ENCODE data around the gene SLC9C1.
"Not testable (repeated sequence)": the region's sequence is repeated elsewhere in the genome, so short reads cannot be mapped to it uniquely, and the experiment has no call there.

Gene SLC9C1

DNA sequence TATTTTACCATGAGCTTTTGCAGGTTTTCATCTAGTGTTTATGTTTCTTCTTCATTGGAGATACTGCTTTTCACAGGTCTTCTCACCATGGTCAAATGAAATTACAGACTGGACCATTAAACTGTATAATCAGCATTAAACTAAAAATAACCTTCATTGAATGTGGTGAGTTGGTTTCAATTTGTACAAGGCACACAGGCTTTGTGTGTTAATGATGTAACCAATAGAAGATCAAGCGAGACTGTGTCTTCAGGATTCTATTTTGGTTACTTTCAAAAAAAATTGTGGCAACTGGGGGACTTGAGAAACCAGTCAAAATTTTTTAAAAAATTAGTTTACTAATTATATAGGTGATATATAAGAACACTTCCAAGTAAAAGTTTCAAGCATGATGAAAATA lies 106.7 kb downstream of the SLC9C1 start:
- DNase-seq (ENCODE audit: low read depth), result no peak

DNA sequence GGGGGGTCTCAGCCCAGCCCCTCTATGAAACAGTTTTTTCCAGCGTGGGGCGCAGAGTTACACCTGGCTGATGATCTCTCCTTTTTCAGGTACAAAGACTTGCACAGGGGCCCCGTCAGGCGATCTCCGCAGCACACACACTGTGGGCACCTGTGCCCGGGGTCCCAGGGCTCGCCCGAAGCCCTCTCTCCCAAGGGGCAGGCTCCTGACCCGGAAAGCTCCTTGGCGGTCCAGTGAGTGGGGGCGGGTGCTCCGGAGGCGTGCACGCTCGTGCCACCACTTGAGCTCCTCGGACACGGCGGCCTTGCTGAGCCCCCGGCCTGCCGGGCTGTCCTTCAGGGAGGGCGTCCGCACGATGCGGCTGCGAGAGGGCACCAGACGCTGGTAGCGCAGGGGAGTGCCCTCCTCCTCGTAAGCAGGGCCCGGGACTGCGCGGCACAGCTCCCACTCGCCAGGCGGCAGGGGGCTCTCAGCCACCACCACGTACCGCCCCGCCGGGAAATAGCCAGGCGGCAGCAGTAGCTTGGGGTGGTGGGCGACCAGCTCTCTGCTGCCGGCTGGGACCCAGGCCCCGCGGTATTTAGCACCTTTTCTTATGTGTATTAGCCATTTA lies 108.5 kb downstream of the SLC9C1 start:
- DNase-seq (ENCODE audit: low read depth), result not testable (repeated sequence)

DNA sequence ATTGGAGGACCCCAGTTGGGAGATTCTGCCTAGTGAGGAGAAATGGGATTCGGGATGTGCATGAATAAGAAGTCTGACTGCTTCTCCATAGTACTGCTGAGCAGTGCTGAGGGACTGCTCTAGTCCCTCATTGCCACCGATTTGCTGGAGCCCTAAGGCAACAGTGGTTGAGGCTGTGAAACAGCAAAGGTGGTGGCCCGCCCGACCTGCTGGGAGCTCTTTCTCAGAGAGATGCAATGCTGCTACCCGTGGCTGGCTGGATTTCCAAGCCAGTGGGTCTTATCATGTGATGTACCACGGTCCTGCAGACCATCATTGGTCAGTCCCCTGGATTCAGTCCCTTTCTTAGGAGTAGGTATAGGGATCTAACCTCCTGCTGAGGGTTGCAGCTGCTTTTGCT lies 118.4 kb downstream of the SLC9C1 start:
- DNase-seq (ENCODE audit: low read depth), result no peak

DNA sequence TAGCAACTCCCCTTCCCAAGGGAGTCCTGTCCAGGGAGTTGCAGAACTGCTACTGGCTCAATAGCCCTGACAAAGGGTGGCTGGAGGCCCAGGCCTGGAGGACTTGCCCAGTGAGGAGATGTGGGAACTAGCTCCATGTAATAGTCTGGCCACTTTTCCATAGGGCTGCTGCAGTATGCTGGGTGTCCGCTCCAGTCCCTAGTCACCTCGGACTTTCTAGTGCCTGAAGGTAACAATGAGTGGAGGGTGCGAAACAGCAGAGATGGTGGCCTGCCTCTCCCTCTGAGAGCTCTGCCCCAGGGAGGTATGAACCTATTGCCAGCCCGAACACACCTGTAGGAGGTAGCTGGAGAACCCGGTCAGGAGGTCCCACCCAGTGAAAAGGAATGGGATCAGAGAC lies 119.0 kb downstream of the SLC9C1 start:
- DNase-seq (ENCODE audit: low read depth), result no peak

DNA sequence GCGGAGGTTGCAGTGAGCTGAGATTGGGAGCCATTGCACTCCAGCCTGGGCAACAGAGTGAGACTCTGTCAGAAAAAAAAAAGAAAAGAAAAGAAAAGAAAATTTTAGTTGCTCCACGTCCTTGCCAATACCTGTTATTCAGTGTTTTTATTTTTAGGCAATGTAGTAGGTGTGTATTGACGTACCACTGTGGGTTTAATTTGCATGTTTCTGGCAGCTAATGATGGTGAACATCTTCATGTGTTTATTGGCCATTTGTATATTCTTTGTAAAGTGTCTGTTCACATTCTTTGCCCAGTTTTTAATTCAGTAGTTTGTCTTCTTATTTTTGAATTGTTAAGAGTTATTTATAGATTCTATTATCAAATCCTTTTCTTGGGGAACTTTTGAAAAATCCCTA lies 122.9 kb downstream of the SLC9C1 start:
- no peak for DNase-seq (ENCODE audit: low read depth)

DNA sequence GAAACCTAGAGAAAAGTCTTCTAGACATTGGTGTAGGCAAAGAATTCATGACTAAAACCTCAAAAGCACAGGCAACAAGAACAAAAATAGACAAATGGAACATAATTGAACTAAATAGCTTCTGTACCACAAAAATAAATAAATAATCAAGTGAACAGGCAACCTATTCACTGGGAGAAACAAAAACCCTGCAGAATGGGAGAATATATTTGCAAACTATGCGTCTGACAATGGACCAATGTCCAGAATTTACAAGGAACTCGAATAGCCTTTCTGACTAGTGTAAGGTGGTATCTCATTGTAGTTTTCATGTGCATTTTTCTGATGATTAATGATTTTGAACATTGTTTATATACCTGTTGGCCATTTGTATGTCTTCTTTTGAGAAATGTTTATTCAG lies 124.0 kb downstream of the SLC9C1 start:
- DNase-seq (ENCODE audit: low read depth), result no peak

DNA sequence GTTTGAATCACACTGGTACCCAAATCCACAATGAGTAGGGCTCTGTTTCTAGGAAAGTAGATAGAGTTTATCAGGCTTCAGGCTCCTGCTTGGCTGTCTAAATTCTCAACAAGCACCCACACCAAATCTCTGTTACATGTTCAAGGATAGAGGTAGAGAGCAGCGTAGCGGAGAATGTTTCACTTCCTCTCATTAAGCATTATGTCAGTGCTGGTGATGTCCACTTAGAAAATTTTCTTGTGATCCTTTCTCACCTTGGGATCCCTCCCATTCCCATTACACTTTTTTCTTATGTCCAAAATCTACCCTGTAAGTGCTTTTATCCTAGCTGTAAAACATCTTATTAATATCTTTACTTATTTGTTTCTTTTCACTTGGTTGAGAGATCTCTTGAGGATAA lies 126.3 kb downstream of the SLC9C1 start:
- no peak for DNase-seq (ENCODE audit: low read depth)

DNA sequence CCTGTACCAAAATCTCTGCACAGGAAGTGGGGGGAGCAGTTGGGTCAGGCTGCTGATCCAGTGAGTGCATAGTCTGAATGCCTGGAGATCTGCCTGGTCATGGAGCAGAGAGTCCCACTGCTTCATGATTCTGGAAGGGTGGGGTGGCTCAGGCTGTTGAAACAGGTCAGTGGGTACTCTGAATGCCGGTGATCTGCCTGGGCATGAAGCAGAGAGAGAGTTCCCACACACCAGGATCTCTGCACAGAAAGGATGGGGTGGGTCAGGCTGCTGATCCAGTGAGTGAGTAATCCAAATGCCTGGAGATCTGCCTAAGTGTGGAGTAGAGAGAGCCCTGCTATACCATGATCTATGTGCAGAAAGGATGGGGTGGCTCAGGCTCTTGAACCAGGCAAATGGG lies 144.9 kb downstream of the SLC9C1 start:
- DNase-seq (ENCODE audit: low read depth), result no peak

DNA sequence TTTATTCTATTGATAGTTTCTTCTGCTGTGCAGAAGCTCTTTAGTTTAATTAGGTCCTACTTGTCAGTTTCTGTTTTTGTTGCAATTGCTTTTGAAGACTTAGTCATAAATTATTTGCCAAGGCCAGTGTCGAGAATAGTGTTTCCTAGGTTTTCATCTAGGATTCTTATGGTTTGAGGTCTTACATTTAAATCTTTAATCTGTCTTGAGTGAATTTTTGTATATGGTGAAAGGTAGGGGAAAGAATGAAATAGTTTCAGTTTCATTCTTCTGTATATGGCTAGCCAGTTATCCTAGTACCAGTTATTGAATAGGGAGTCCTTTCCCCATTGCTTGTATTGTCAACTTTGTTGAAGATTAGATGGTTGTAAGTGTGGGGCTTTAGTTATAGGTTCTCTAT lies 150.3 kb downstream of the SLC9C1 start:
- no peak for DNase-seq (ENCODE audit: low read depth)

DNA sequence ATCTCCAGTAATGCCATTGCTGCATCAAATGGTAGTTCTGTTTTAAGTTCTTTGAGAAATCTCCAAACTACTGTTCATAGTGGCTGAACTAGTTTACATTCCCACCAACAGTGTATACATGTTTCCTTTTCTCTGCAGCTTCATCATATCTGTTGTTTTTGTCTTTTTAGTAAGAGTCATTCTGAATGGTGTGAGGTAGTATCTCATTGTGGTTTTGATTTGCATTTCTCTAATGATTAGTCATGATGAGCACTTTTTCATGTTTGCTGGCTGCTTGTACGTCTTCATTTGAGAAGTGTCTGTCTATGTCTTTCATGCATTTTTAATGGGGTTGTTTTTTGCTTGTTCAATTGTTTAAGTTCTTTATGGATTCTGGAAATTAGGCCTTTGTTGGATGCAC lies 150.8 kb downstream of the SLC9C1 start:
- DNase-seq (ENCODE audit: low read depth), result no peak

DNA sequence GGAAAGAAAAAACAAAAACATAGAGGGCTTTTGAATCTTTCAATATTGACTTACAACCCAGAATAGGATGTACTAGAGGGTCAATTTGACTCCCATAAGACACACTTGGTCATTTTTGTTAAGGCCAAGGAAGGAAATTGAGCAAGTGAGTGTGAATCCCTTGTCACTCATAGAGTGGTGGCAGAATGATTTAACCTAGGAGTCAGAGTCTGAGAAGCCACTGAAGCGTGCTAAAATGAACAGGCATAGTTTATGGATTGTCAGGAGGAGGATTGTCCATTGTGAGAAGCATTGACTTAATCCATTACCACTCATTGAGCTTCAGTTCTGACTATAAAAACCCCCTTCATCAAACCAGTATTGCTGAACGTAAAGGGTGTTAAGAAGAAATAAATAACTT lies 152.7 kb downstream of the SLC9C1 start:
- no peak for DNase-seq (ENCODE audit: low read depth)

DNA sequence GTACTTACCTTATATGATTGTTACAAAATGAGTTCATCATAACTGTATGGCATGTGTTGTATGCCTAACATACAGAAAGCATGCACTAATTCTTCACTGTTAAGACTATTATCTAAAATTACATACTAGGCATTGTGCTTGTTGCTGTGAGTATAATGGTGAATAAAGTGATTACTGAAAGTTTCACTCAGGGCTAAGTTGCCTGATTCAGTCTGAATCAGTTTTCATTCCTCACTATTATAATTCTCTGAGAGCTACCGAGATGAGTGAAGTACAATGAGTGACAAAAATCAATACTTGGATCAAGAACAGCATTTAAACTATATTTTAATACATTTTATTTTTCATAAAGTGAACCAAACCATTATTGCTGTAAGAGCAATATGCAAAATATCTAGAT lies 153.4 kb downstream of the SLC9C1 start:
- no peak for DNase-seq (ENCODE audit: low read depth)

DNA sequence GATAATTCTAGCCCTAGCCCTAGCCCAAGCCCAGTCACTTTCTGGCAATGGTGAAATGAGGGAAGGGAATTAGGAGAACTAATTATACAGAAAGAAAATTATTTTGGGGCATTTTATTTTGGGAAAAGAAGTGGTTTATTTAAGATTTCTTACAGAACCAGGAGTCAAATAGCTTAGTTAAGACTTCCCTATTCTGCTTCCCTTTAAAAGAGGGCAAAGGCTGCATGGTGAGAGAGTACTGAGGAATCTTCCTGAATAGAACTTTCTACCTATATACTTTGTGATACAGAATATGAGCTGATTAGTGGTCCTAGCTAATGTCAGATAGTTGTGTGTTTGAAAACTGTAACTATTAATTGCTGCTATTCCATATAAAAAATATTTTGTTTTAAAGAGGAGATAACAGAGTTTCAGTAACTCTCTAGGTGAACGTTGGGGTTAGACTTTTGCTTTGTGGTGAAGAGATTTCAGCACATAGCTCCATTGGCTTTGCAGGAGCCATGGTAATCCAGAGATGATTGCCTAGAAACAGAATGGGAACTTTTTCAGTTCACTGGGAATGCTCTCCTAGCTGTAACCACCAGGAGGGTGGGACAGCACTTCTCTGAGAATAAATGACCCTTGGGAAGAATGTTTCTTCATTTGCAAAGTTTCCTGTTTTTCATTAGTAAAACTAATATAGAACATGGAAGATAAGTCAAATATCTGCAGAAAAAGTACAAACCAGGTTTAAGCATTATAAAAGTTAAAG lies 155.6 kb downstream of the SLC9C1 start:
- no peak for DNase-seq (ENCODE audit: low read depth)

DNA sequence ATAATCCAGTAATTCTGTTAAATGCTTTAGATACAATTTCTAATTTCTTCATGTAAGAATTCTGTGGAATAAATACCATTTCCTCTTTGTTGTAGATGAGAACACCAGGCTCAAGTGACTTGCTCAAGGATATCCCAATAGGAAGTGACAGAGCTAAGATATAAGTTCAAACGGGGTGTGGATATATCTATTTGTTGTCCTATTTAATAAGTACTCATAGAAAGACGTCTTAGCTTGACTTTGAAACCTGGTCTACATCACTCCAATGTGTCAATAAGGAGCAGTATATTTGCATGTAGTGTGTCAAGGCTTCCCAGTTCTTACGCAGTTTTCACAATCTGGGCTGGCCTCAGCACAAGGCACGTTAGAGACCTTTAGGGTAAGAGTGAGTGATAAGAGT lies 156.2 kb downstream of the SLC9C1 start:
- no peak for DNase-seq (ENCODE audit: low read depth)

DNA sequence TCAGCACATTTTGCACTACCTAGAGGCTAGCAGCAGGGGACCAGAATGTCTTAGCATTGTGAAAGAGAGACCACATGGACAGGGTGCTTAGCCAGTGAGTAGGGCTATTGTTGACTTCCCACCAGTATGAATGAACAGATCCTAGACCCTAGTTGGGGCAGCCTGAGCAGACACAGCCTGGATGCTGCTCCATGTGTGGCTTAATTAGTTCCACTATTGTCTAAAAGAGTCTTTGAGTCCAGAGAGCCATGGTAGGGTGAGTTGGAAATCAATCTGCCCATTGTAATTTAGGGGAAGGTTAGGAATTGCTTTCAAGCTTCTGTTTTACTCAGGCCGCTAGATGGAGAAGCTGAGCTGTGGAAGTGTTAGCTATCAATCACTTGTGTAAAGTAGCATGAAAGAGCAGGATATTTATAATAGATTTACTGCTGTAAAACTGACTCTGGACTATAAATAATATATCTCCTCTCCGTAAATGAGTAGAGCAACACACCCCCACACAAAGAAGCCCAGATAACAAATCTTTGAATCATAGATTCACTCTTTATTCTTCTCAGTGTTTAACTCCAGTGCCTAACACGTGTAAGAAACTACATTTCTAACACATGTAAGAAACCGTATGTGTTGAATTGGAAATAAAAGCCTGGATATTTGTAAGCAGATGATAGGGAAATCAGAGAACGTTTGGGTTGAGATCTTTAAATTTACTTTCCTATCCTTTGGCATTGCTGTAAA lies 156.9 kb downstream of the SLC9C1 start:
- DNase-seq (ENCODE audit: low read depth), result peak; percentile 25

DNA sequence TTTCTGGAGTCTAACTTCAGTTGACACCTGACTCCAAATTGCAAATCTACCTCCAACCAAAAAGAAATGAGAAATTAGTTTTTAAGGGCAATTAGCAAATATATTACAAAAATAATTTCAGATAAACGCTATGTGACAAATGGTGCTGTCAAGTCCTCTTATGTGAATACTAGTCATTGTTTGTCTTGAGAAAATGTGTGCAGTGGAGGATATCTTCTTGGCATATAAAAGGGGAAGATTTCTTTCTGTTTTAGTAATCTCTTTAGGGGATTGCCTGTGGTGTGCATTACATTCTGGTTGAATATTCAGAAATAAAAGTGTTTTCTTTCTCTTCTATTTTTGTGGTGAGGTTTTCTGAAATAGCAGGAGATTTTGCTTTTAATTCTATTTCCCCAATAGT lies 158.0 kb downstream of the SLC9C1 start:
- DNase-seq (ENCODE audit: low read depth), result no peak

DNA sequence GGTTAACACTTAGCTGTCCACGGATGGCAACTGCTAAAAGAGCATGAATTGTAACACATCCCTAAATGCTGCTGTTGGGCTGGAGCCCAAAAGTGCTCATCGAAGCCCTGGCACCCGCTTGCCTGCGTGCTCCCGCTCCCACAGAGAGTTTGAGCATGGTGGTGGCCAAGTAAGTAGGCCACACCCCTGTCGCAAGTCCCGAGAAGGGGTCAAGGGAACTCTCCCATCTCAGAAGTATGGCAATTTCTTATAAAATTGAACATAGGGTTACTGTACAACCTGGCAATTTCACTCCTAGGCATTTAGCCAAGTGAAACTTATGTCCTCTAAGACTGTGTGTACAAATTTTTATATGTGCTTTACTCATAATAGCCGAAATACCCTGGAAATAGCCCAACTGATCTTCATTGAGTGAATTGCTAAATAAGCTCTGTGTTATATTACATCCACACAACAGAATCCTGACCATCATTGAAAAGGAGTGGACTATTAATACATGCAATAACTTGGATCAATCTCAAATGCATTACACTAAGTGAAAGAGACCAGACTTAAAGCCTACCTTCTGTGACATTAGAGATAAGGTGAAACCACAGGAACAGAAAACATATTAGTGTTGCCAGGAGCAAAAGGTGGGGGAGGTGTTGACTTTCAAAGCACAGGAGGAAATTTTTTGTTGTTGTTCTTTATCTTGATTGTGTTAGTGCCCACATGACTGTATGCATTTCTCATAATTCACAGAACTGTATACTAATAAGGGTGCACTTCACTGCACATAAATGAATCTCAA lies 159.5 kb downstream of the SLC9C1 start:
- DNase-seq (ENCODE audit: low read depth), result peak; percentile 12

DNA sequence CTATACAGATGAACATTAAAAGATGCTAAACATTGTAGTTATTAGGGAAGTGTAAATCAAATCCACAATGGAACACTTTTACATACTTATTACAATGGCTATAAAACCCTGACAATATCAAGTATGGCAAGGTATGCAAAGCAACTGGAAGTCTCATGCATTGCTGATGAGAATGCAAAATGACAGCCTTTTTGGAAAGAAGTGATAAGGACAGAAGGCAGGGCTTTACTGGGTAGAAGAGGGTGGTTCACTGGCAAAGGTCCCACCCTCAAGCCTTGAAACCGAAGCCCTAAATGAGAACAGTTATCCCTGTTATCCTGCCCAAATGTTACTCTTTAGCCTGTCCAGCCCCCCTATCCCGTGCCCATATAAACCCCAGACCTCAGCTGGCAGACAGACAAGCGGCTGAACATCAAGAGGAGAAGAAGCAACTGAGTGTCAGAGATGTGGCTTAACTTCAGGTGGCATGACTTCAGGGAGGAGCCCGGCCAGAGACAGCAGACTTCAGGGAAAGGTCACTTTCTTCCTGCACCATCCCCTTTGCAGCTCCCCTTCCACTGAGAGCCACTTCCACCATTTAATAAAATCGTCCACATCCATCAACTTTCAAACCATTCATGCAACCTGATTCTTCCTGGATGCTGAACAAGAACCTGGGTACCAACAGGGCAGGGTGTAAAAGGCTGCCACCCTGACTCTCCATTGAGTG lies 160.2 kb downstream of the SLC9C1 start:
- DNase-seq (ENCODE audit: low read depth), result no peak

DNA sequence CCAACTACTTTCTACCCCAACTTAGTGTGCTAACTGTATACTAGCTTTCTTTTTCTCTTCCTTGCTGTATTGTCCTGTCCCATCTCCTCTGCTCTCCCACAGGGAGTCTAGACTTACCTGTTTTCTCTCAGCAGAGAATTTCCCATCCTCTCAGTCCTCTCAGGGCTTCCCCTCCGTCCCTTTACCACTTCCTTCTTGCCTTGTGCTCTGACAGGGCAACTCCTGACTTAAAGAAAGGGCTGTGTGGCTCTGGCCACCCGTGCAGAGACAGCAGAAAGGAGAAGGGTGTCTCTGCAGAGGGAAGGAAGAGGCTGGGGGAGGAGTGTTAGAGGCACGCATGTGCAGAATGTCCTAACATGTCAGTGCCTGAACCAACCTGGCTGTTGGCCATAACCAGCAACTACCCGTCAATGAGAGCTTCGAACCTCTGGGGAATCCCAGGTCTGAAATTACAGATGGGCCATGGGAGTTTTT lies 161.0 kb downstream of the SLC9C1 start, which contains the start of gene GCSAM:
Gene GCSAM, minus strand, starts transcription at position 274 of the 474 bp plus-strand sequence. Its CDS starts 128 bp downstream, at position 146.
- peak; percentile 56 for DNase-seq (ENCODE audit: low read depth)

DNA sequence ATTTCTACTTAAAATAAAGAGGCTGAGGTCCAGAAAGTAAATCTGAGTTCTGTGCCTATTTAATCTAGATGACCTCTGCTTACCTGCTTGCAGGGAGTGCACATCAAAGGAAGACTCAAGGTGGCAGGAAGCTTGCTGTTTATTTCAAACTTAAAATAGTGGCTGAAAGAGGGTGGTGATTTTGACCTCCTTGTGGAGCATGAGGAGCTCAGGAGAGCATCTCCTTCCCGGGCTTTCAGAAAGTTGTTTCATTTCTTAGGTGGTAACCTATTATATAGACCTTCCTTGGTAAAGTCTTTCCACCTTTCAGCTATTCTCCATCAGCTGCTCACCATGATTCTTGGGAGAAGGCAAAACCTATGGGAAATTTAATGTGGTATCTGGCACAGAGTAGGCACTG lies 161.5 kb downstream of the SLC9C1 start:
- DNase-seq (ENCODE audit: low read depth), result no peak

DNA sequence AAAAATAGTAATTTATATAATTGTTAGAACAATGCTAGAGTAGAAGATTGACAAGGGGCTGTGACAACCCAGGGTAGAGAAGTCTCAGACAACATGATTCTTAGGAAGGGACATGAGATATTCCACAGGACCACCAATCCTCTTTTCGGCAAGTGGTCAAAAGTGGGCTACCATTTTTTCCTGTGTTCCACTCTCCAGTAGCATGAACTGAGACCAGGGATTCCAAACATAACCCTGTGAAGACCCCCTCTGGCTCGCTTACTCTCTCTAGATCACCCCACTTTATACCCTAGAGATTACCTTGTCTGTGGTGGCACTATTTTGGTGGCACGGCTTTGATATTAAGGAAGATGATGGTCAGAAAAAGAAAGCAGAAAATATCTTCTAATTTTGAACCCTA lies 161.9 kb downstream of the SLC9C1 start:
- no peak for DNase-seq (ENCODE audit: low read depth)

DNA sequence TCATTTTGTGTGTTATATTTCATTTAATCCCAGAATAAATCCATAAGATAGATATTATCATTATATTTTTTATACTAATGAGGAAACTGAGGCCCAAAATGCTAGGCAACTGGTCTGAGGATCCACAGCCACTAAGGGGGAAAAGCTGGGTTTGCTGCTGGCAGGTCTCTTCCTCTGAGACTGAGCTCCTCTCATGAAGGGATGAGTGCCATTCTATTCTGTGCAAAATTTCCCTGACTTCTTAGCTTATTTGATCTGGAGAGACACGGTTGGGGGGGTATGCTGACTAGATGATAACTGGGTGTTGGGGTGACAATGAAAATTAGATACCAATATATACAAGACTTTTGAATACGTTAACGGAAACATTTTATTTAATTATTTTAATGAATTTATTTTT lies 162.9 kb downstream of the SLC9C1 start:
- no peak for DNase-seq (ENCODE audit: low read depth)

All from T follicular helper cell (primary cell).